Type B pancreatic cell (in vitro differentiated cells): Measurements from ENCODE around the gene SLC66A2. TPM values are rescaled to one million over a fixed set of nuclear protein-coding genes. Genes with fewer than 3 reads are reported as not detected.
A peak's percentile ranks its signal among the peaks of the same experiment; 100 is the strongest.

Experiments used
- DNase-seq: peaks from one replicate; pipeline ENCODE4 v3.0.0; 2021; ENCODE audit warnings: mixed read lengths; ENCODE audit not compliant: unreplicated experiment; ENCODE audit errors: extremely low spot score
- H3K27ac Mint-ChIP-seq: 2 replicates; pipeline ENCODE4 v1.8.0; 2021; ENCODE audit warnings: mild to moderate bottlenecking, mixed read lengths
- H3K27me3 Mint-ChIP-seq: 2 replicates; pipeline ENCODE4 v1.8.0; 2021; ENCODE audit warnings: mixed read lengths
- H3K36me3 Mint-ChIP-seq: 2 replicates; pipeline ENCODE4 v1.8.0; 2021; ENCODE audit warnings: mixed read lengths
- H3K4me1 Mint-ChIP-seq: one replicate; pipeline ENCODE4 v1.8.0; 2021; ENCODE audit warnings: mixed read lengths; ENCODE audit not compliant: unreplicated experiment
- H3K4me3 Mint-ChIP-seq: 2 replicates; pipeline ENCODE4 v1.8.0; 2021; ENCODE audit warnings: mild to moderate bottlenecking, mixed read lengths
- H3K9me3 Mint-ChIP-seq: 2 replicates; pipeline ENCODE4 v1.8.0; 2021; ENCODE audit warnings: mixed read lengths
- CTCF ChIP-seq: fragments of 200-600 bp; sonication (generic); conservative IDR thresholded peaks from 2 replicates; pipeline ENCODE4 v1.5.0; 2021; ENCODE audit warnings: antibody characterized with exemption, mild to moderate bottlenecking
- total RNA-seq: library from RNA; stranded (reverse); gene quantifications from 2 replicates; pipeline ENCODE4 v1.2.1, GENCODE V29; 2021; ENCODE audit warnings: low replicate concordance

The SLC66A2 gene
- total RNA-seq, 1 donor from 2014 or later: 39.7 TPM

- no peak overlapping the region for H3K4me3 Mint-ChIP-seq
- peaks cover 1% of the 10 kb centered on the region for H3K27me3 Mint-ChIP-seq
- H3K4me1 Mint-ChIP-seq: peaks cover 2% of the 10 kb centered on the region
- no peak for DNase-seq
- H3K9me3 Mint-ChIP-seq: no peaks in the 10 kb centered on the region
- H3K27ac Mint-ChIP-seq: no peak overlapping the region
- peaks cover 29% of the 10 kb centered on the region for H3K36me3 Mint-ChIP-seq
- no peak for TF ChIP-seq CTCF
Observed at GRCh38 chr18:79970419-79971133, 19.1 kb upstream of the SLC66A2 start.

GRCh38 chr18:79965119-79965902, 13.9 kb upstream of the SLC66A2 start:
- H3K4me1 Mint-ChIP-seq: peaks cover 11% of the 10 kb centered on the region
- H3K27me3 Mint-ChIP-seq: peaks cover 4% of the 10 kb centered on the region
- H3K27ac Mint-ChIP-seq: peak overlapping the region; percentile 90
- no peak for TF ChIP-seq CTCF
- H3K36me3 Mint-ChIP-seq: peaks cover 5% of the 10 kb centered on the region
- no peaks in the 10 kb centered on the region for H3K9me3 Mint-ChIP-seq
- DNase-seq: no peak
- peak overlapping the region; percentile 83 for H3K4me3 Mint-ChIP-seq

DNA sequence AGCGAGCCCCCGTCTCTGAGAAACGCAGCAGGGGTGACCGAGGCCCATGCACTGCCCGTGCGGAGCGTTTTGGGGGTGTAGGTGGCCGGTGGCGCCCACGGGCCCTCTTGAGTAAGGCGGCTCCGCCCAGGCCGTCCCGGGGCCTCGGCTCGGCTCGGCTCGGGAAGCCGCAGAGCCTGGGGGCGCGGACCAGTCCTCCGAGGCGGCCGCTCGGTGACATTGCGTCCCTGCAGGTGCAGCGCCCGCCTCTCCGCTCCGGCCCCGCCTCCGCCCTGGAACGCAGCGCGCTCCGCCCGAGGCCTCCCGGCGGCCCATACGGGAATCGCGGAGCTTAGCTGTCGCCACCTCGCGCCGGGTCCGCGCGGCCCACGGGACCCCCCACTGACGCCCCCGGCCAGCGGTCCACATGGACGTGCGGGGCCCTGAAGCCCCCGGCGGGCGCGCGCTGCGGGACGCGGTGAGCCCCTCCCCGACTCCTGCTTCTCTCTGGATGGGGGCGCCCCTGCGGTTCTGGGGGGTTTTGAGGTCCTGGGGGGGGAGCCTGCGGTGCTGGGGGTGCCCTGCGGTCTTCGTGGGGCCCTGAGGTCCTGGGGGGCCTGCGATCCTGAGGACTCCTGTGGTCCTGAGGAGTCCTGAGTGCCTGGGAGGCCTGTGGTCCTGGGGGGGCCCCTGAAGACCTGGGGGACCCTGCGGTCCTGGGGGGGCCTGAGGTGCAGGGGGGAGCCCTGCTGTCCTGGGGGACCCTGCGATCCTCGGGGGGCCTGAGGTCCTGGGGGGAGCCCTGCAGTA, 13.1 kb upstream of the SLC66A2 start, which contains the start of gene HSBP1L1:
Gene HSBP1L1, plus strand, starts transcription at position 314 of the 789 bp plus-strand sequence. Its CDS starts 93 bp downstream, at position 407.
- Mint-ChIP-seq H3K4me3 (peak within 1 kb of the TSS; percentile 83), H3K36me3 (peaks cover 1% of the 10 kb centered on the region), H3K27me3 (peaks cover 4% of the 10 kb centered on the region), H3K27ac (peak within 1 kb of the TSS; percentile 96), H3K4me1 (peaks cover 19% of the 10 kb centered on the region), H3K9me3 (no peaks in the 10 kb centered on the region)
- TF ChIP-seq CTCF: peak; percentile 57
- no peak for DNase-seq

DNA sequence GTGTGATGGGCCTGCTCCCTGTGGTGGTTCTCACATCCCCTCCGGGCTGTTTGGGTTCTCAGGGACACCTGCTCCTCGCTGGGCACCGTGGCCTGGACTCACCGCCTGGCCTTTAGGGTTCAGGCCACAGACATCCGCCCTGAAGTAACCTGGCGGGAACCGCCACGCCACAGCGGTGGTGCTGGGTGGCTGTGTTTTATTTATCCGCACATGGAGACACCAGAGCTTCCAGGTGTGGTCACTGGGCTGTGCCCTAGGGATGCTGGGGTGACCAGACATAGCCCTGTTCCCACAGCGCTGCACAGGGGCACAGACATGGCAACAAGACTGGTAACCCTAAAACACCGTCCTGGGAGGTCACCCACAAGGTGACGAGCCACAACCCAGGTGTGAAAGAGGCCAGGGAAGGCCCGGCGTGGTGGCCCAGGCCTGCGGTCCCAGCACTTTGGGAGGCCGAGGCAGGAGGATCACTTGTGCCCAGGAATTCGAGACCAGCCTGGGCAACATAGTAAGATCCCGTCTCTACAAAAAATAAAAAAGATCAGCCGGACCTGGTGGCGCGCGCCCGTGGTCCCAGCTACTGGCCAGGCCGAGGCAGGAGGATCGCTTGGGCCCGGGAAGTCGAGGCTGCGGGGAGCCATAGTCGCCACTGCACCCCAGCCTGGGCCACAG, 12.3 kb upstream of the SLC66A2 start:
- Mint-ChIP-seq H3K36me3 (no peaks in the 10 kb centered on the region), H3K4me3 (peak overlapping the region; percentile 47), H3K9me3 (no peaks in the 10 kb centered on the region), H3K27ac (peak overlapping the region; percentile 96), H3K4me1 (peaks cover 19% of the 10 kb centered on the region), H3K27me3 (peaks cover 4% of the 10 kb centered on the region)
- no peak for TF ChIP-seq CTCF
- DNase-seq: no peak
